K562 (cell line): ENCODE results near the gene ZC3H12A.

Experiments used
- CTCF ChIP-seq, 3 experiments: IDR thresholded peaks in 2 of 3; conservative IDR thresholded peaks in 1 of 3; 2 replicates each; pipeline ENCODE4 v1.5.1; 2011 to 2012; ENCODE audit warnings: low read length in 3 of 3, mild to moderate bottlenecking in 3 of 3, control low read depth in 2 of 3, improper control_type of control experiment in 1 of 3, inconsistent platforms in 1 of 3, low read depth in 1 of 3, mixed read lengths in 1 of 3, moderate library complexity in 1 of 3; ENCODE audit not compliant: insufficient read depth in 2 of 3
- E2F4 ChIP-seq: sonication (generic); formaldehyde crosslinking; IDR thresholded peaks from 2 replicates; pipeline ENCODE4 v1.8.0; 2022; ENCODE audit warnings: mild to moderate bottlenecking, low read depth, missing genetic modification reagents
- EP300 ChIP-seq: IDR thresholded peaks from 2 replicates; pipeline ENCODE4 v1.6.1; 2012; ENCODE audit warnings: low read length, improper control_type of control experiment
- GATA2 ChIP-seq: sonication (generic); formaldehyde crosslinking; IDR thresholded peaks from 2 replicates; pipeline ENCODE4 v1.4.0; 2020; ENCODE audit warnings: mild to moderate bottlenecking, missing genetic modification reagents
- POLR2AphosphoS5 ChIP-seq: IDR thresholded peaks from 2 replicates; pipeline ENCODE4 v1.6.1; 2011; ENCODE audit warnings: mild to moderate bottlenecking, low read depth, low read length, moderate library complexity; ENCODE audit not compliant: control insufficient read depth, insufficient read depth
- REST ChIP-seq, 2 experiments: fragments of 450-650 bp; formaldehyde crosslinking in 1 of 2; IDR thresholded peaks; 2 replicates each; pipeline versions ENCODE4 v1.4.0 to v1.6.1; 2014 to 2020; ENCODE audit warnings: mild to moderate bottlenecking in 2 of 2, borderline replicate concordance in 1 of 2, low read depth in 1 of 2
- THRA ChIP-seq: fragments of 450-650 bp; IDR thresholded peaks from 2 replicates; pipeline ENCODE4 v1.6.1; 2017; ENCODE audit warnings: mild to moderate bottlenecking, moderate library complexity
- ZEB2 ChIP-seq: fragments of 450-650 bp; IDR thresholded peaks from 2 replicates; pipeline ENCODE4 v1.6.1; 2016

- TF ChIP-seq EP300 (no peak), REST (IDR thresholded peaks at IDR 0.05; ENCODE audit: borderline replicate concordance) (no peak), REST (CRISPR knock-in tag; IDR thresholded peaks at IDR 0.05; ENCODE audit: low read depth) (no peak), ZEB2 (no peak), GATA2 (CRISPR knock-in tag) (no peak), THRA (no peak), CTCF (IDR thresholded peaks at IDR 0.05 in 2 of 3, conservative IDR thresholded peaks at IDR 0.05 in 1 of 3; ENCODE audit: insufficient read depth in 2 of 3, low read depth in 1 of 3, low read length in 3 of 3) (no peak), E2F4 (CRISPR knock-in tag) (no peak), POLR2AphosphoS5 (no peak)
These were observed 24.7 kb downstream of the ZC3H12A start for GRCh38 chr1:37498872-37499617.
